Stimulated activated CD4-positive, alpha-beta T cell treated with anti-CD3 and anti-CD28 coated beads, Interleukin-15, amount 100 ng/mL, for 48 hours (primary cell): ENCODE measurements around the gene EOGT.

Source experiments
- DNase-seq, 2 donors: peaks; one replicate each; pipeline ENCODE4 v3.0.0-alpha.2; 2020; ENCODE audit warnings: low read depth in 2 of 2

EOGT gene

DNA sequence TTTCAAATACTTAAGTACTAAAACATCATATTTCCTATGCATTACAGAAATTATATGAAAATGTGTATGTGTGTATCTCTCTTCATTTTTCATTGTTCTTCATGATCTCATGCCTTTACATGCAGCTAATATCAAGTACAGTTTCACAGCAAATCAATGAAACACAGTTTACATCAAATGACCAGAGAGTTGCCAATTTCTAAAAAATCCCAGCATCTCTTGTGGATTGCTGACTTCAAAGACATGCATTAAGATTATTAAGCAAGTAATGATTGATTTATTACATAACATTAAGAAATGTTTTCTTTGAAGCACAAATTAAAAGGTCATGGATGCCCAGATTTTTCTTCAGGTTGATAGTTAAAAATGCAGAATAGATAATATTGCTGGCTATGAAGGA, 50.1 kb downstream of the EOGT start:
- DNase-seq = no peak

DNA sequence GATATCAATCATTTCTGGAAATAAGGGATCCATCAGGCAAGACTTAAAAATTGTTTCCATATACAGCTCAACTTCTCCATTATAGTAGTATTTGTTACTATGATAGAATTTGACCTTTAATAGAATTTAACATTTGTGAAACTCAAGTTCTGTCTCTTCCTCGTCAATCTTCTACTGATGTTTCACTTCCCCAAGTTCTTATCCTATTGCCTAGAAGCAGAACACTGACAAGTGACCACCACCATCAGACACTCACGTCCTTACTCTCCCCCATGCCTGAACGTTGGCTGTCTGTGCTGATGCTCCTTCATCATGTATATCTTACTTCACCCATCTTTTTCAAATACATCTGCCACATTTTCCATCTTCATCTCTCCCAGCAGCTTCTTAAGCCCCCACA, 54.6 kb downstream of the EOGT start:
- DNase-seq = no peak

DNA sequence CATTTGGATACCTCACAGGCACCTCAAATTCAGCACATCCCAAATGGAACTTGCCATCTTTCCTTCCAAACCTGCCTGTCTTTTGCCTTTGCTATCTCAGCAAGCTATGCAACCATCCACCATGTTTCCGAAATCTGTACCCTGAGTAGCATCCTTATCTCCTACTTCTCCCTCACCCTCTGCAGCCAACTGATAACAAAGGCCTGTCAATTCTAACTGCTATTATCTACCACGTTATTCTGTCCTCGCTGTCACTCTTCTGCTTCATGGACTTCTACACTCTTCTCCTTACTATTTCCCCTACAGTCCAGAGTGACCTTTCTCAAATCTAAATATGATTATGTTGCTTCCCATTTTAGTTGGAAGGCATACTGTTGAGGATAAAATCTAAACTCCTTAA, 55.6 kb downstream of the EOGT start:
- no peak for DNase-seq

DNA sequence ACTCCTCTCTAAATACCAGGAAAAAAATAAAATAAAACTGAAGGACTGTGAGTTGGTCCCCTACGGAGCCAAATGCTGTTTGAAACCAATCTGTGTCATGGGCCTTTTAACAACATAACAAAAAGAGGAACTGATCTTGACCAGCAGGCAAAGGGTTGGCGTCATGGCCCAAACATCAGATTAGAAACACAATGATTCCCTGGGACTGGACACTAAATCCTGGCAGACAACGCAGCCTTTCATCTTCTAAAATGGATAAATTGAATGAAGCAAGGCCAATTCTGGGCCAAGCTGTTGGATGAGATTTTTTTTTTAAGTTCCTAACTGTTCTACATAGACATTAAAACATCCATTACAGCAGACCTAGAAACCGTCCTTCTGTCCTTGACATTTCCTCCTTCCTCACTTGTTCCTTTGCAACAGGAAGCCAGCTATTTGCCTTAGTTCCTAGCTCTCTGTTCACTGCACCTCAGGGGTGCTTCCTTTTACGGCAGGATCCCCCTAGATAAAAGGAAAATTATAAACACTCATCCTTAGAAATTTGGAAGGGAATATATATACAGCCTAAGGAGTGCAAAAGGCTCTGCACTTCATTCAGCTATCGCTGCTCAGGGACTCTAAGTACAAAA, 59.6 kb downstream of the EOGT start:
- no peak for DNase-seq

GRCh38 chr3:68945225-68945624, 68.3 kb downstream of the EOGT start:
- no peak for DNase-seq

DNA sequence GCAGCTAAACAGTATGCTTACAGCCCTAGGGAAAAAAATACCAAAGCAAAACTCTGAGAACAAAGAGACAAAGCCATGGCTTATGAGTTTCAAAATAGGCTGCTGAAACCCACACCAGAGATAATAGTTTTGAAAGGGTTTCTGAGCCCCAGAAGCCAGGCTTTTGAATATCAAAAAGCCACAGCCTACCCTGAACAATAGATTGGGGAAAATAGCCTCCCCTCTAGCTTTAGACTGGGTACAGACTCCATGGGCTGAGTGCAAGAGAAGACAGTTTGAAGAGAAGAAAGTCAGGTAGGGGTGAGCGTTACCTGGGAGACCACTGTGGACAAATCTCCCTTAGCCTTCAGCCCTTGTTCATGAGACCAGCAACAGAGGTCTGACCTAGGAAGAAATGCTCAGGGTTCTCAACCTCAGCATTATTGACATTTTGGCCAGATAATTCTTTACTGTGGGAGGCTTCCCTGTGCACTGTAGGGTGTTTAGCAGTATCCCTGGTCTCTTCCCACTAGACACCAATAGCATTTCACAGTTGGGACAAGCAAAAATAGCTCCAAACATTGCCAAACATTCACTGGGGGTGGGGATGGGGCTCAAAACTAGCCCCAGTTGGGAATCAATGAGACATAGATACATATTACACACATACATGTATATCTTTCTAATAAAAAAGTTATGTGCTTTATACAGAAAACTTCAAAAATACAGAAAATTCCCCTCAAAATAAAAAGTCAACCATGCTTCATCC, 69.6 kb downstream of the EOGT start:
- no peak for DNase-seq

GRCh38 chr3:68941055-68941454, 72.4 kb downstream of the EOGT start:
- DNase-seq = no peak

- DNase-seq = no peak
Observed at GRCh38 chr3:68936856-68937255, 76.6 kb downstream of the EOGT start.

DNA sequence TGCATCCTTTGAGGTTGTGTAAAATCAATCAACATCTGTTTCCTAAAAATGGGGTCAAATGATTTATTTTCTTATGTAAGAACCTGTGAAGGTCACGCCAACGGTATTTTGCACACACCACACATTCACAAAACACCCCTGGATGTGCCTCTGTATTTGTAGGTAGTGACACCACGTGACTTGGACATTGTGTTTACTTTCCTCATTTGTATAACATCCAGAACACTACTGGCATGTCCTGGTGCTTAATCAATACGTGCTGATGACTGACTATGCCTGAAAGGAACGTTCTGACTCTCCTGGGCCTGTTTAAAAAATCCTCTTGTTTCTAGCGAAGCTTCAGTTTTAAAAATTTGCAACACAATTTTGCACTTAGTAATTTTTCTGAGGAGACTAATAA, 77.7 kb downstream of the EOGT start:
- DNase-seq = no peak

DNA sequence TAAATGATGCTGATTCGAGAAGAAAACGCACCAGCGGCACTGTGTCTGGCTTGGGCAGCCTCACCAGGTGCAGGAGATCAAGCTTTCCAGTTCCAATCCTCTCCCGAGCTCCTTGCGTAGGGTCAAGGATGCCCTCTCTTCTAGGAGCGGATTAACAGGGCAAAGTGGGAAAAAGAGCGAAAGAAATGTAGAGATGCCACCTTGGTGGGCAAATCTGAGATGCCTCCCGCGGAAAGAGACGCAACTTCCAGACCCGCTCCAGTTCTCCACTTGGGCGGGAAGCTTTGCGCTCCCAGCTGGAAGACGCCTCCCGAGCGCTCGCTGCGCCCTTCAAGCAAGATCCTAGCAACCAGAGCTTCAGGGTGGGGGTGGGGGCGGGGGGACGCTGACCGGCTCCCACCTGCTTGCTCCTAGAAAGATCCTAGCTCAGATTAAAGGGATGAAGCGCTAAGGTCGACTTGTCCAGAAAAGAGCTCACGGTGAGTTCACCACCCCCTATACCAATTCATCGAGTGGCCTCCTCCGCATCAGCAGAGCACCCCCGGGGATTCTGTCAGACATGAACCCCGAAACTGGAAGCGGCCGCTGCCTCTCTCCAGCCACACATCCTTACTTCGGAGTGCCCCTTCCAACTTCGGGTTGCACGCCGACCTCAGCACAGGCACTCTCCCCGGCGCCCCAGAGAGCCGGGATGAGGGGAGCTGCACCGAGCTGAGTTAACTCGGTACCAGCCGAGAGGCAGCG, 81.9 kb downstream of the EOGT start:
- DNase-seq = no peak
